ENCODE measurements around the gene CD177.

The CD177 gene

DNA sequence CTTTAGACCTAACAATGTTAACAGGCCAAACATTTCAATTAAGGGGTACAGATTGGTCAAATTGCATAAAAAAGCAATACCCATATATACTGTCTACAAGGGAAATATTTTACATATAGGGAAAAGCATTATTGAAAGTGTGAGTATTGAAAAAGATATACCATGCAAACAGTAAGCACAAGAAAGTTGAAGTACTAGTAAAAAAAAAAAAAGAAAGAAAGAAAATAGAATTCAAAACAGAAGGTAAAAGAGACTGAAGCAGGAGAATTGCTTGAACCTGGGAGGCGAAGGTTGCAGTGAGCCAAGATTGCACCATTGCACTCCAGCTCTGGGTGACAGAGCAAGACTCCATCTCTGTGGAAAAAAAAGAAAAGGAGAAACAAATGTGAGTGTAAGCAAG is 55.9 kb downstream of the CD177 start:
- TF ChIP-seq, protein P1, sequence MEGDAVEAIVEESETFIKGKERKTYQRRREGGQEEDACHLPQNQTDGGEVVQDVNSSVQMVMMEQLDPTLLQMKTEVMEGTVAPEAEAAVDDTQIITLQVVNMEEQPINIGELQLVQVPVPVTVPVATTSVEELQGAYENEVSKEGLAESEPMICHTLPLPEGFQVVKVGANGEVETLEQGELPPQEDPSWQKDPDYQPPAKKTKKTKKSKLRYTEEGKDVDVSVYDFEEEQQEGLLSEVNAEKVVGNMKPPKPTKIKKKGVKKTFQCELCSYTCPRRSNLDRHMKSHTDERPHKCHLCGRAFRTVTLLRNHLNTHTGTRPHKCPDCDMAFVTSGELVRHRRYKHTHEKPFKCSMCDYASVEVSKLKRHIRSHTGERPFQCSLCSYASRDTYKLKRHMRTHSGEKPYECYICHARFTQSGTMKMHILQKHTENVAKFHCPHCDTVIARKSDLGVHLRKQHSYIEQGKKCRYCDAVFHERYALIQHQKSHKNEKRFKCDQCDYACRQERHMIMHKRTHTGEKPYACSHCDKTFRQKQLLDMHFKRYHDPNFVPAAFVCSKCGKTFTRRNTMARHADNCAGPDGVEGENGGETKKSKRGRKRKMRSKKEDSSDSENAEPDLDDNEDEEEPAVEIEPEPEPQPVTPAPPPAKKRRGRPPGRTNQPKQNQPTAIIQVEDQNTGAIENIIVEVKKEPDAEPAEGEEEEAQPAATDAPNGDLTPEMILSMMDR (conservative IDR thresholded peaks at IDR 0.05; ENCODE audit: low read depth, low read length), result no peak

DNA sequence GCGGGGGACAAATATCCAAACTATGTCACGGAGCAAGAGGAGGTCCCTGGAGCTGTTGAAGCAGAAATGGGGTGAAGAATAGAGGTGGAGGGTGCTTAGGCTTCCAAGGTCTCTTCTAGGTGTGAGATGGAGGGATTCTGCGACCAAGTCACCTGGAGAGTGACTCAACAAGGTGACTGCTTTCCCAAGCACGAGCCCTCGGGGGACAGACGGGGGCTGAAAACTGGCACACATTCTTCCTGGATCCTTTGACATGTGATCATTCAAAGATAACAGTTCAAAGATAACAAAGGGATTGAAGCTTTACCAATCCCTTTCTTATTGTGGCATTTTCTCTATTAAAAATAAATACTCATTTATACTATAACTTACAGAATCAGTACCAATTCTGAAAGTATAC is 59.0 kb downstream of the CD177 start:
- Histone ChIP-seq H2AFZ (ENCODE audit: low read depth) (no peak overlapping the region), H4K20me1 (ENCODE audit: insufficient read depth) (no peaks in the 10 kb centered on the region), H3K4me1 (ENCODE audit: low read depth, poor library complexity, severe bottlenecking) (no peaks in the 10 kb centered on the region), H3K9ac (no peak overlapping the region), H3K36me3 (ENCODE audit: insufficient read depth) (no peaks in the 10 kb centered on the region), H3K79me2 (ENCODE audit: insufficient read depth, low read depth) (no peaks in the 10 kb centered on the region), H3K4me2 (no peak overlapping the region), H3K27ac (no peak overlapping the region), H3K27me3 (ENCODE audit: insufficient read depth, low read depth) (no peaks in the 10 kb centered on the region), H3K4me3 (IDR thresholded peaks at IDR 0.05; ENCODE audit: insufficient read depth, low read depth, low read length) (no peak overlapping the region)
- TF ChIP-seq, protein P1 (conservative IDR thresholded peaks at IDR 0.05; ENCODE audit: low read depth, low read length), result no peak

More for the DNA sequence above, 55.9 kb downstream of the CD177 start:
- H4K20me1 ChIP-seq (ENCODE audit: insufficient read depth), result no peaks in the 10 kb centered on the region
- H3K4me3 ChIP-seq (IDR thresholded peaks at IDR 0.05; ENCODE audit: insufficient read depth, low read depth, low read length), result no peak overlapping the region
- no peak overlapping the region for H3K4me2 ChIP-seq
- no peak overlapping the region for H3K27ac ChIP-seq
- H3K27me3 ChIP-seq (ENCODE audit: insufficient read depth, low read depth), result no peaks in the 10 kb centered on the region
- no peaks in the 10 kb centered on the region for H3K79me2 ChIP-seq (ENCODE audit: insufficient read depth, low read depth)
- no peaks in the 10 kb centered on the region for H3K36me3 ChIP-seq (ENCODE audit: insufficient read depth)
- H3K9ac ChIP-seq, result no peak overlapping the region
- H3K4me1 ChIP-seq (ENCODE audit: low read depth, poor library complexity, severe bottlenecking), result no peaks in the 10 kb centered on the region
- no peak overlapping the region for H2AFZ ChIP-seq (ENCODE audit: low read depth)

Data from KMS-11 (cell line).